ENCODE results near the gene RAB28. TPM values are rescaled to one million over a fixed set of nuclear protein-coding genes. Genes with fewer than 3 reads are reported as not detected.
"Not testable (repeated sequence)": the region's sequence is repeated elsewhere in the genome, so short reads cannot be mapped to it uniquely, and the experiment has no call there.

RAB28 gene
- total RNA-seq, 3 donors from 2014 or later: 14.2 to 14.9 (median 14.2) TPM

GRCh38 chr4:13445841-13446790, 38.0 kb downstream of the RAB28 start:
- no peaks in the 10 kb centered on the region for H3K9me3 Mint-ChIP-seq
- no peak for DNase-seq
- ATAC-seq: no peak
- H3K4me3 Mint-ChIP-seq: no peak overlapping the region
- no peaks in the 10 kb centered on the region for H3K27me3 Mint-ChIP-seq (ENCODE audit: low read depth)
- peaks cover 26% of the 10 kb centered on the region for H3K36me3 Mint-ChIP-seq (ENCODE audit: insufficient read depth)
- peaks cover under 1% of the 10 kb centered on the region for H3K4me1 Mint-ChIP-seq (ENCODE audit: low read depth)

DNA sequence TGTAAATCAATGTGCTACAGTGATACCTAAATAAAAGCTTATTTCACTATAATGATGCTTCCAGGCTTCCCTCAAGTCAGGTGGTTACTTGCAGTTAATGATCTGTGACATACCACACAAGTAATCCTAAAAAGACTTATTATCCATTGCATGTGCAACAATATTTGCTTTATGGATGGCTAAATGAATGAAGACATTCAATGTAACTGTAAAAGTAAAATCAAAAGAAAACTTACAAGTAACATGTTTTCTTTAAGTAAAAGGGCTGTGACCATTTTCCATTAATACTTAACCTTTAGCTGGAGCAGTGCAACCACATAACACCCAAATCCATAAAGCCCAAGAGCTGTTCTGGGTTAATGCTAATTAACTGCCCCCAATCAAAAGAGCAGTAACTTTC, 42.6 kb downstream of the RAB28 start:
- peaks cover 31% of the 10 kb centered on the region for H3K36me3 Mint-ChIP-seq (ENCODE audit: insufficient read depth)
- no peak overlapping the region for H3K4me3 Mint-ChIP-seq
- no peaks in the 10 kb centered on the region for H3K27me3 Mint-ChIP-seq (ENCODE audit: low read depth)
- no peak for ATAC-seq
- H3K9me3 Mint-ChIP-seq: peaks cover 19% of the 10 kb centered on the region
- DNase-seq: no peak
- H3K4me1 Mint-ChIP-seq (ENCODE audit: low read depth): peaks cover 10% of the 10 kb centered on the region

DNA sequence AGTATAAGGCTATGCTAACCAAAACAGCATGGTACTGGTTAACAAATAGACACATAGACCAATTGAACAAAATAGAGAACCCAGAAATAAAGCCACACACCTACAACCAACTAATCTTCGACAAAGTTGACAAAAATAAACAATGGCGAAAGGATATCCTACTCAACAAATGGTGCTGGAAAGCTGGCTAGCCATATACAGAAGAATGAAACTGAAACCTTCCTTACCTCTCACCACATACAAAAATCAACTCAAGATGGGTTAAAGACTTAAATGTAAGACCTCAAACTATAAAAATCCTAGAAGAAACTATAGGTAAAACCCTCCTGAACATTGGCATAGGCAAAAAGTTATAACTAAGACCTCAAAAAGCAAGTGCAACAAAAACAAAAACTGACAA, 47.2 kb downstream of the RAB28 start:
- DNase-seq: no peak
- peaks cover 27% of the 10 kb centered on the region for H3K9me3 Mint-ChIP-seq
- no peak overlapping the region for H3K4me3 Mint-ChIP-seq
- peaks cover 45% of the 10 kb centered on the region for H3K4me1 Mint-ChIP-seq (ENCODE audit: low read depth)
- H3K27me3 Mint-ChIP-seq (ENCODE audit: low read depth): no peaks in the 10 kb centered on the region
- H3K36me3 Mint-ChIP-seq (ENCODE audit: insufficient read depth): peaks cover 25% of the 10 kb centered on the region
- ATAC-seq: no peak

DNA sequence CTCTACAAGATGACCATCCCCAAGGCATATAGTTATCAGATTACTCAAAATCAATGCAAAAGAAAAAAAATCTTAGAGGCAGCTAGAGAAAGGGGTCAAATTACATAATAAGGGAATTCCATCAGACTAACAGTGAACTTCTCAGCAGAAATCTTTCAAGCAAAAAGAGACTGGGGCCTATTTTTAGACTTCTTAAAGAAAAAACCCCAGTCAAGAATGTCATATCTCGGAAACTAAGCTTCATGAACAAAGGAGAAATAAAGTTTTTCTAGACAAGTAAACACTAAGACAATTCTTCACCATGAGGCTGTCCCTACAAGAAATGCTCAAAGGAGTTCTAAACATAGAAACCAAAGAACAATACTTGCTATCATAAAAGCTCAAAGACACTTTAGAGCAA, 51.7 kb downstream of the RAB28 start:
- DNase-seq (no peak), ATAC-seq (no peak)
- Mint-ChIP-seq H3K36me3 (ENCODE audit: insufficient read depth) (peaks cover 34% of the 10 kb centered on the region), H3K4me1 (ENCODE audit: low read depth) (peaks cover 49% of the 10 kb centered on the region), H3K27me3 (ENCODE audit: low read depth) (no peaks in the 10 kb centered on the region), H3K4me3 (no peak overlapping the region), H3K9me3 (peaks cover 18% of the 10 kb centered on the region)

DNA sequence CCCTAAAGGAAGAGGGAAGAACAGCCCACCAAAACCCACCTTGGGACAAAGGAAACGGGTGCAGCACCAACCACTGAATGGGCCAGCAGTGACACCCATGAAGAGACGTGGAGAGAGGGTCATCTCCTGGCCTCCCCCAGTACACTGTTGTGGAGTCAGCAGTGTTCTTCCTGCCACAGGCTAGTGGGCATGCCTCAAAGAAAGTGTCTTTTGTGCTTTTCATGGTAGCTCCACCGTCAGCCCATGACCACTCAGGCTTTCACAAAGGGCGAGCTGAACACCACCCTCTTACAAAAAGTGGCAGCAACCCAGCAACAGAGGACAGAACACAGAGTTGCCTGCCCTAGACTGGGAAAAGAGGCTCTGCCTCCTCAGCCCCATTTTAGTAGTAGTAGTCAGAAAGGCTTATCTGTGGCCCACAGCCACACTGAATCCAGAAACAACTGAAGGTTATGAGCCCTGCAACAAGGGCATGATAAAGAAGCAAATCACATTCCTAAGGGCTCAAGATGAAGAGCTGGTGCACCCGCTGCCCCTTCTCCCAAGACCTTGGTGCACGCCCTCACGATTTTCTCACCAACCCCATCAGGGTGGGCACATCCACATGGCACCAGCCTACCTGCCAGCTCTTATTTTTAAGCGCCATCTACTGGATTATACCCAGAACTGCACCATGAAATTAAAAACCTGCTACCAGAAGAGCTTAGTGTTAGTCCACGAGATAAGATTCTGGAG, 53.1 kb downstream of the RAB28 start:
- ATAC-seq: no peak
- peaks cover 3% of the 10 kb centered on the region for H3K9me3 Mint-ChIP-seq
- no peak overlapping the region for H3K4me3 Mint-ChIP-seq
- peaks cover 31% of the 10 kb centered on the region for H3K36me3 Mint-ChIP-seq (ENCODE audit: insufficient read depth)
- H3K4me1 Mint-ChIP-seq (ENCODE audit: low read depth): peaks cover 35% of the 10 kb centered on the region
- DNase-seq: no peak
- H3K27me3 Mint-ChIP-seq (ENCODE audit: low read depth): no peaks in the 10 kb centered on the region

DNA sequence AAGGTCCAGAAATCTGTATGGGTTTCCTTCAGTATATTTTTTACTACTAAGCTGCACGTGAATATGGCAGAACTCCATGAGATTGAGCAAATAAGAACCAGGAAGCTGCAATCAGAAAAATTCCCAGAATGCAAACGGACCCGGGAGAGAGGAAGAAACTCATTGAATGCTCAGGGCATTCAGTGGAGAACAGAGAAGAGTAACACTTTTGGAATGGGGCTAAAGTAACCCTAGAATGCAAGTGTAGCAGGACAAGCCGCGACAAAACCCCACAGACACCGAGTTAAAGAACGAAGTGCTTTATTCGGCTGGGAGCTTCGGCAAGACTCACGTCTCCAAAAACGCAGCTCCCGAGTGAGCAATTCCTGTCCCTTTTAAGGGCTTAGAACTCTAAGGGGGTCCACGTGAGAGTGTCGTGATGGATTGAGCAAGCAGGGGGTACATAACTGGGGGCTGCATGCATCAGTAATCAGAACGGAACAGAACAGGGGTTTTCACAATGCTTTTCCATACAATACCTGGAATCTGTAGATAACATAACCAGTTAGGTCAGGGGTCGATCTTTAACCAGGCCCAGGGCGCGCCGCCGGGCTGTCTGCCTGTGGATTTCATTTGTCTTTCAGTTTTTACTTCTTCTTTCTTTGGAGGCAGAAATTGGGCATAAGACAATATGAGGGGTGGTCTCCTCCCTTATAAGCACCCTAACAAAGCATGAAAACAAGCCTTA, 56.4 kb downstream of the RAB28 start:
- peaks cover 9% of the 10 kb centered on the region for H3K4me1 Mint-ChIP-seq (ENCODE audit: low read depth)
- ATAC-seq (no peak), DNase-seq (no peak)
- peaks cover 49% of the 10 kb centered on the region for H3K36me3 Mint-ChIP-seq (ENCODE audit: insufficient read depth)
- H3K27me3 Mint-ChIP-seq (ENCODE audit: low read depth): no peaks in the 10 kb centered on the region
- H3K4me3 Mint-ChIP-seq: no peak overlapping the region
- H3K9me3 Mint-ChIP-seq: peaks cover 7% of the 10 kb centered on the region

DNA sequence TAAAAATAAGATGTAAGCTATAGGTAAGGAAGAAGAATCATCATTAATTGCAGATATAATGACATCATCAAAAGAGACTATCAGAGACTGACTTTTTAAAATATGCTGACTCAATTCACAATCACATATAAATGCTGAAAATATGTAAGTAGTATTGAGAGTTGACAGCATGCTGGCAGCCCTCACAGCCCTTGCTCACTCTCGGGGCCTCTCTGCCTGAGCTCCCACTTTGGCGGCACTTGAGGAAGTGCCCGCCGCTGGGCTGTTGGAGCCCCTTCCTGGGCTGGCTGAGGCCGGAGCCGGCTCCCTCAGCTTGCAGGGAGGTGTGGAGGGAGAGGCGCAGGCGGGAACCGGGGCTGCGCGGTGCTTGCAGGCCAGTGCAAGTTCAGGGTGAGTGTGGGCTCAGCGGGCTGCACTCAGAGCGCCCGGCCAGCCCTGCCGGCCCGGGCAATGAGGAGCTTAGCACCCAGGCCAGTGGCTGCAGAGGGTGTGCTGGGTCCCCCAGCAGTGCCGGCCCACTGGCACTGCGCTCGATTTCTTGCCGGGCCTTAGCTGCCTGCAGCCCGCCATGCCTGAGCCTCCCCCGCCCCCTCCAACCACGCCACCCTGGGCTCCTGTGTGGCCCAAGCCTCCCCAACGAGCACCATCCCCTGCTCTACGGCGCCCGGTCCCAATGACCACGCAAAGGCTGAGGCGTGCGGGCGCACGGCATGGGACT, 68.9 kb downstream of the RAB28 start:
- DNase-seq (no peak), ATAC-seq (no peak)
- H3K36me3 Mint-ChIP-seq (ENCODE audit: insufficient read depth): peaks cover 31% of the 10 kb centered on the region
- H3K4me1 Mint-ChIP-seq (ENCODE audit: low read depth): peaks cover 25% of the 10 kb centered on the region
- H3K9me3 Mint-ChIP-seq: peaks cover 13% of the 10 kb centered on the region
- H3K4me3 Mint-ChIP-seq: no peak overlapping the region
- no peaks in the 10 kb centered on the region for H3K27me3 Mint-ChIP-seq (ENCODE audit: low read depth)

- H3K4me3 Mint-ChIP-seq: no peak overlapping the region
- peaks cover 3% of the 10 kb centered on the region for H3K9me3 Mint-ChIP-seq
- DNase-seq (no peak), ATAC-seq (no peak)
- no peaks in the 10 kb centered on the region for H3K27me3 Mint-ChIP-seq (ENCODE audit: low read depth)
- peaks cover 27% of the 10 kb centered on the region for H3K36me3 Mint-ChIP-seq (ENCODE audit: insufficient read depth)
- peaks cover 24% of the 10 kb centered on the region for H3K4me1 Mint-ChIP-seq (ENCODE audit: low read depth)
Measured at GRCh38 chr4:13413729-13414437, 70.3 kb downstream of the RAB28 start.

DNA sequence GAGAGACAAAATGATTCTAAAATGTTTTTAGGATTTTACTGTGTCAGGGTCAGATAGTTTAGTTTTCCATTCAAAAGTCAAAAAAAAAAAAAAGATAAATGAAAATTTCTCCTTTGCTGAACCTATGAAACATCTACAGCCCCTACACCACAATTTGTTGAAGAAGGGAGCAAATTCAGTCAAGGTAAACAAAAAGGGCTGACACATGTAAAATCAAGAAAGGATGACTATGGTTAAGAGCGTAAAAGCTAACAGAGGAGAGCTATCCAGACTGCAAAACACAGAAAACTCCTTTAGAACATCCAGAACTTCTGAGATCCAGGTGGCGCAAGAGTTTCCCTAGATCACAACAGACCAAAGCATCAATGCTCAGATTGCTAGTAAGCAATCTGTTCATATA, 72.2 kb downstream of the RAB28 start:
- H3K36me3 Mint-ChIP-seq (ENCODE audit: insufficient read depth): peaks cover 15% of the 10 kb centered on the region
- H3K4me3 Mint-ChIP-seq: no peak overlapping the region
- ATAC-seq: no peak
- H3K4me1 Mint-ChIP-seq (ENCODE audit: low read depth): peaks cover 17% of the 10 kb centered on the region
- DNase-seq: no peak
- H3K27me3 Mint-ChIP-seq (ENCODE audit: low read depth): no peaks in the 10 kb centered on the region
- H3K9me3 Mint-ChIP-seq: peaks cover 4% of the 10 kb centered on the region

DNA sequence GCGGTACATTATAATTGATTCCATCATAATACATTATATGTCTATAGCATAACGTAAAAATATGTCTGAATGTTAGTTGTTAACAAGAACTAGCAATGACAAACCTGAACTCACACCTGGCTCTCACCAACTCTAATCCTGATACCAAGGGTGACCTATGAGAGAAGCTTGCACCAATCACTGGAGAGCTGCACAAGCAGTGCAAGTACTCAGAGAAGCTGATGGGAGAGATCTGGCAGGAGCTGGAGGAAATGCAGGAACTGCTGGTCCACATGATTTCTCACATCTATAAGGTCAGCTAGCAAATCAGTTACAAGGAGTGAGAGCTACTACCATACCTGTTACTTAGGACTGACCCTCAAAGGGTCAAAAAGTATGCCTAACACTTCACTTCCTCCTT, 74.8 kb downstream of the RAB28 start:
- Mint-ChIP-seq H3K4me1 (ENCODE audit: low read depth) (peaks cover 11% of the 10 kb centered on the region), H3K27me3 (ENCODE audit: low read depth) (no peaks in the 10 kb centered on the region), H3K4me3 (no peak overlapping the region), H3K9me3 (peaks cover 10% of the 10 kb centered on the region), H3K36me3 (ENCODE audit: insufficient read depth) (peaks cover 9% of the 10 kb centered on the region)
- ATAC-seq: no peak
- no peak for DNase-seq

- Mint-ChIP-seq H3K36me3 (ENCODE audit: insufficient read depth) (peaks cover 11% of the 10 kb centered on the region), H3K9me3 (peaks cover 10% of the 10 kb centered on the region)
- ATAC-seq; H3K4me1 Mint-ChIP-seq (ENCODE audit: low read depth); DNase-seq; H3K27me3 Mint-ChIP-seq (ENCODE audit: low read depth); H3K4me3 Mint-ChIP-seq: not testable (repeated sequence)
Measured at GRCh38 chr4:13406156-13406555, 78.0 kb downstream of the RAB28 start.

DNA sequence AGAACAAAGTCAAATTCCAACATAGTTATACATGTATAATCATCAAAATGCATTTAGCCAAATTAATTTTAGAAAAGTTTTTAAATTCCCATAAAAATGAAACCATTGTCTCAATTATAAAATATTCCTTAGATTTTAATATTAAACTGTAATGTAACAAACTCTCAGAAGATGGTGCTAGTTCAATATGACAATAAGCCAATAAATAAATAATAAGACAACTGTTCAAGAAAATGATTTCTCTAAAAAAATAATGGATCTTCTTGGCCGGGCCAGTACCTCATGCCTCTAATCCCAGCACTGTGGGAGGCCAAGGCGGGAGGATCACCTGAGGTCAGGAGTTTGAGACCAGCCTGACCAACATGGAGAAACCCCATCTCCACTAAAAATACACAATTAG, 80.3 kb downstream of the RAB28 start:
- Mint-ChIP-seq H3K36me3 (ENCODE audit: insufficient read depth) (peaks cover 4% of the 10 kb centered on the region), H3K4me1 (ENCODE audit: low read depth) (no peaks in the 10 kb centered on the region), H3K9me3 (peaks cover 10% of the 10 kb centered on the region), H3K27me3 (ENCODE audit: low read depth) (no peaks in the 10 kb centered on the region), H3K4me3 (no peak overlapping the region)
- DNase-seq (no peak), ATAC-seq (no peak)

- Mint-ChIP-seq H3K4me3 (no peak overlapping the region), H3K4me1 (ENCODE audit: low read depth) (no peaks in the 10 kb centered on the region), H3K36me3 (ENCODE audit: insufficient read depth) (peaks cover 4% of the 10 kb centered on the region), H3K9me3 (peaks cover 10% of the 10 kb centered on the region), H3K27me3 (ENCODE audit: low read depth) (no peaks in the 10 kb centered on the region)
- ATAC-seq (no peak), DNase-seq (no peak)
Measured at GRCh38 chr4:13403326-13403725, 80.8 kb downstream of the RAB28 start.
